Measurements from ENCODE around the gene KRAS. TPM values are rescaled to one million over a fixed set of nuclear protein-coding genes. Genes with fewer than 3 reads are reported as not detected.

Gene KRAS
- total RNA-seq, 1 donor from 2014 or later: 10.8 TPM

GRCh38 chr12:25249931-25250738, 594 bp downstream of the KRAS start:
- peaks cover 31% of the 10 kb centered on the region for H3K4me1 ChIP-seq
- peak; percentile 62 for DNase-seq
- intact Hi-C loops (cut with micrococcal nuclease): no loop called here
- TF ChIP-seq CTCF (IDR thresholded peaks at IDR 0.05; ENCODE audit: borderline replicate concordance): no peak
- H3K4me3 ChIP-seq: peak overlapping the region; percentile 95
- no peaks in the 10 kb centered on the region for H3K36me3 ChIP-seq
- H3K27me3 ChIP-seq (ENCODE audit: low read depth): no peaks in the 10 kb centered on the region
- no peaks in the 10 kb centered on the region for H3K9me3 ChIP-seq (replicated peaks)
- peak overlapping the region; percentile 96 for H3K27ac ChIP-seq (replicated peaks)

GRCh38 chr12:25248732-25249131, 2.0 kb downstream of the KRAS start:
- DNase-seq: no peak
- intact Hi-C loops (cut with micrococcal nuclease): no loop called here

GRCh38 chr12:25248137-25248536, 2.6 kb downstream of the KRAS start:
- Histone ChIP-seq H3K4me3 (no peak overlapping the region), H3K9me3 (replicated peaks) (no peaks in the 10 kb centered on the region), H3K36me3 (peaks cover 5% of the 10 kb centered on the region), H3K27ac (replicated peaks) (no peak overlapping the region), H3K27me3 (ENCODE audit: low read depth) (no peaks in the 10 kb centered on the region), H3K4me1 (peaks cover 31% of the 10 kb centered on the region)
- TF ChIP-seq CTCF (IDR thresholded peaks at IDR 0.05; ENCODE audit: borderline replicate concordance): no peak
- DNase-seq: no peak
- intact Hi-C loops (cut with micrococcal nuclease): no loop called here

More at GRCh38 chr12:25248732-25249131, 2.0 kb downstream of the KRAS start:
- peaks cover 31% of the 10 kb centered on the region for H3K4me1 ChIP-seq
- no peak for TF ChIP-seq CTCF (IDR thresholded peaks at IDR 0.05; ENCODE audit: borderline replicate concordance)
- no peaks in the 10 kb centered on the region for H3K27me3 ChIP-seq (ENCODE audit: low read depth)
- peaks cover 5% of the 10 kb centered on the region for H3K36me3 ChIP-seq
- no peak overlapping the region for H3K27ac ChIP-seq (replicated peaks)
- H3K9me3 ChIP-seq (replicated peaks): no peaks in the 10 kb centered on the region
- H3K4me3 ChIP-seq: peak overlapping the region; percentile 95

- no peak overlapping the region for H3K27ac ChIP-seq (replicated peaks)
- H3K4me1 ChIP-seq: peaks cover 23% of the 10 kb centered on the region
- intact Hi-C loops (cut with micrococcal nuclease): no loop called here
- H3K36me3 ChIP-seq: peaks cover 5% of the 10 kb centered on the region
- no peaks in the 10 kb centered on the region for H3K9me3 ChIP-seq (replicated peaks)
- DNase-seq: no peak
- H3K27me3 ChIP-seq (ENCODE audit: low read depth): no peaks in the 10 kb centered on the region
- TF ChIP-seq CTCF (IDR thresholded peaks at IDR 0.05; ENCODE audit: borderline replicate concordance): no peak
- H3K4me3 ChIP-seq: no peak overlapping the region
Measured at GRCh38 chr12:25245491-25245890, 5.2 kb downstream of the KRAS start.

GRCh38 chr12:25243680-25243990, 7.1 kb downstream of the KRAS start:
- no peaks in the 10 kb centered on the region for H3K9me3 ChIP-seq (replicated peaks)
- no peaks in the 10 kb centered on the region for H3K27me3 ChIP-seq (ENCODE audit: low read depth)
- no peak for DNase-seq
- H3K4me1 ChIP-seq: peaks cover 5% of the 10 kb centered on the region
- H3K4me3 ChIP-seq: no peak overlapping the region
- no peak for TF ChIP-seq CTCF (IDR thresholded peaks at IDR 0.05; ENCODE audit: borderline replicate concordance)
- intact Hi-C loops (cut with micrococcal nuclease): no loop called here
- peaks cover 5% of the 10 kb centered on the region for H3K36me3 ChIP-seq
- H3K27ac ChIP-seq (replicated peaks): no peak overlapping the region

Measured in left ventricle myocardium inferior (tissue), 1 donor.